Activated CD4-positive, alpha-beta T cell treated with anti-CD3 and anti-CD28 coated beads, Interleukin-2, amount 50 U/mL, for 16 hours (primary cell): ENCODE measurements around the gene NT5C.
"Not testable (repeated sequence)": the region's sequence is repeated elsewhere in the genome, so short reads cannot be mapped to it uniquely, and the experiment has no call there.

Experiments used
- DNase-seq: peaks from one replicate; pipeline ENCODE4 v3.0.0-alpha.2; 2020

Gene NT5C

DNA sequence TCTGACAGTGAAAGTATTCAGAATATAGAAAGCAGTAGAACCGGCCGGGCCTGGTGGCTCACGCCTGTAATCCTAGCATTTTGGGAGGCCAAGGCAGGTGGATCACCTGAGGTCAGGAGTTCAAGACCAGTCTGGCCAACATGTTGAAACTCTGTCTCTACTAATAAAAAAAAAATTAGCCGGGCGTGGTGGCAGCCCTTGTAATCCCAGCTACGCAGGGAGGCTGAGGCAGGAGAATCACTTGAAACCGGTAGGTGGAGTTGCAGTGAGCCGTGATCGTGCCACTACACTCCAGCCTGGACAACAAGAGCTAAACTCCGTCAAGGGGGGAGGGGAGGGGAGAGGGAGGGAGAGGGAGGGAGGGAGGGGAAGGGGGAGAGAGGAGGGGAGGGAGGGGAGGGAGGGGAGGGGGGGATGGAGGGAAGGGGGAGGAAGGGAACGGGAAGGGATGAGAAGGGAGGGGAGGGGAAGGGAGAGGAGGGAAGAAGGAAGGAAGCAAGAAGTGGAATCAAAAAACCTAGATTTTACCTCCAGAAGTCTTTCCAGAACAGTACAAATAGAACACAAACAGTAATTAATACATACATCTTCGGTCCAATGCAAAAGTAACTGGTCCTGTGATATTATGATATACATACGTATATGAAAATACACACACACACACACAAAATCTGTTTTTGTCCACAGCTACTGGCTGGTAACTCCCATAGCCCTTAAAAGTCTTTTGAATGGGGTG is 10.9 kb upstream of the NT5C start:
- DNase-seq = no peak

DNA sequence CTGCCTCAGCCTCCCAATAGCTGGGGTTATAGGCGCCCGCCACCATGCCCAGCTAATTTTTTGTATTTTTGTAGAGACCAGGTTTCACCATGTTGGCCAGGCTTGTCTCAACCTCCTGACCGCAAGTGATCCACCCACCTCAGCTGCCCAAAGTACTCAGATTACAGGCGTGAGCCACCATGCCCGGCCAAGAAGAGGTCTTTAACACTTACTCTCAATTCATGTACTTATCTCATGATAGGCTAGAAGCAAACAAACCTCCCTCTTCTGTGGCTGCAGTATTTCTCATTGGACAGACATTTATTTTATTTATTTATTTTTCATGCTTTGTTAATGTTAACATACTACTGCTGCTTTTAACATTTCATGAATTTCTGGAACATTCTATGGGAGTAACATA is 7.0 kb upstream of the NT5C start:
- DNase-seq = no peak

DNA sequence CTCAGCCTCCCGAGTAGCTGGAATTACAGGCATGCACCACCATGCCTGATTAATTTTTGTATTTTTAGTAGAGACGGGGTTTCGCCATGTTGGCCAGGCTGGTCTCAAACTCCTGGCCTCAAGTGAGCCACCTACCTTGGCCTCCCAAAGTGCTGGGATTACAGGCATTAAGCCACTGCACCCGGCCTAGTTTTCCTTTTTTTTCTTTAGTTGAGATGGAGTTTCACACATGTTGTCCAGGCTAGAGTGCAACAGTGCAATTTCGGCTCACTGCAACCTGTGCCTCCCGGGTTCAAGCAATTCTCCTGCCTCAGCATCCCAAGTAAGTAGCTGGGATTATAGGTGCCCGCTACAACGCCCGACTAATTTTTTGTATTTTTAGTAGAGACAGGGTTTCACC is 6.2 kb upstream of the NT5C start:
- DNase-seq = not testable (repeated sequence)

DNA sequence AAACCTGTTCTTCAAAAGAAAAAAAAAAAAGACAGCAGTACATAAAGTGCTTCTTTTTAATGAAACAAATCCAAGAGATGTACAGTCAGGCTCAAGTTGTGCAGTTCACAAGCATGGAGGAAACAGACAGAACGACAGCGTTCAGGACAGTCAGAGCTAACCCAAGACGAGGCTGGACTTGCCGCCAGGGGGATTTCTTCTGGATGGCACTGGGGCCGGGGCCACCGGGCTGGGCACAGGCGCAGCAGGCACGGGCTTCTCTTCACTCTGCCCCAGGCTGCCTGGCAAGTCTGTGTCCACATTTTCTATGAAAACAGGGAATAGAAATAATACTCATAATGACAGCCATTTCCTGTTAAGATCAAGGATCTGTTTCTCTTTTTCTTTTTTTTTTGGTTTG is 4.4 kb upstream of the NT5C start:
- no peak for DNase-seq

DNA sequence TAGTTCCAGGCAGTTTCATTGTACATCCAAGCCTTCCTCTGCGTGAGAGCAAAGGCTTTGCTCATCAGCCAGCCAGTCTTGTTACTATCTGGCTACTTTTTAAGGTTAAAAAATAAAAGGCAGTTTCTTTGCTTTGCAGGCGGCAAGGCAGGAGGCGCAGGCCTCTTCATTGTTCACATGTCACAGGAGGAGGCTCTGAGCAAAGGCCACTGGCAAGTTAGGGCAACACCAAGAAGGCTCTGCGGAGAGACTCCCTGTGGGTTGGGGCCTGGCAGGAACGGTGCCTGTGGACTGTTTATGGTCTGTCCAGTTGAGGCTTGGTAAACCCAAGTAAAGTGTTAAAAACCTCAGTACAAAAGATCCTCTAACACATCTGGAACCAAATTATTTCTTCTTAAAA is 3.9 kb upstream of the NT5C start:
- no peak for DNase-seq

DNA sequence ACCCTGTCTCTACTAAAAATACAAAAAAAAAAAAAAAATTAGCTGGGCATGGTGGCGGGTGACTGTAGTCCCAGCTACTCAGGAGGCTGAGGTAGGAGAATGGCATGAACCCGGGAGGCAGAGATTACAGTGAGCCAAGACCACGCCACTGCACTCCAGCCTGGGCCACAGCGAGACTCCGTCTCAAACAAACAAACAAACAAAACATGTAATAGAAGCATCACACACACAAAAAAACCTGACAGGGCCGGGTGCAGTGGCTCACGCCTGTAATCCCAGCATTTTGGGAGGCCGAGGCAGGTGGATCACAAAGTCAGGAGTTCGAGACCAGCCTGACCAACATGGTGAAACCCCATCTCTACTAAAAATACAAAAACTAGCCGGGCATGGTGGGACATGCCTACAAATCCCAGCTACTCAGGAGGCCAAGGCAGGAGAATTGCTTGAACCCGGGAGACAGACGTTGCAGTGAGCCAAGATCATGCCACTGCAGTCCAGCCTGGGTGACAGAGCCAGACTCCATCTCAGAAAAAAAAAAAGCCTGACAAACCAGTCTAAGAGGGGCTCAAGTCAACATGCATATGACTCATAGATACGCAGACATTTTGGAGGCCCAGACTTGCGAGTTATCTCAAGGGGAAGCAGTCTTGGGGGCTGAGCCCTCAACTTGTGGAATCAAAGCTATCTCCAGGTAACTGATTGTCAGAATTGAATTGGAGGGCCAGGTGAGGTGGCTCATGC is 2.2 kb upstream of the NT5C start:
- not testable (repeated sequence) for DNase-seq

DNA sequence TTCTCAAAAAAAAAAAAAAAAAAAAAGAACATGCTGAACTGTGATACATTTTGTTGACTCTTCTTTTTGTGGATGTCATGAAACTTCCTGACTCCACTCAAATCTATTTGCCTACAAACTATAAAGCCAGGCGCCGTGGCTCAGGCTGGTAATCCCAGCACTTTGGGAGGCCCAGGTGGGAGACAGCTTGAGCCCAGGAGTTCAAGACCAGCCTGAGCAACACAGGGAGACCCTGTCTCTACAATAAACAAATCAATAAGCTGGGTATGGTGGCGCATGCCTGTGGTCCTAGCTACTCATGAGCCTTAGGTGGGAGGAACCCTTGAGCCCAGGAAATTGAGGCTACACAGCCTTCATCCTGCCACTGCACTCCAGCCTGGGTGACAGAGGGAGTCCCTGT is 1.5 kb upstream of the NT5C start:
- DNase-seq = no peak

DNA sequence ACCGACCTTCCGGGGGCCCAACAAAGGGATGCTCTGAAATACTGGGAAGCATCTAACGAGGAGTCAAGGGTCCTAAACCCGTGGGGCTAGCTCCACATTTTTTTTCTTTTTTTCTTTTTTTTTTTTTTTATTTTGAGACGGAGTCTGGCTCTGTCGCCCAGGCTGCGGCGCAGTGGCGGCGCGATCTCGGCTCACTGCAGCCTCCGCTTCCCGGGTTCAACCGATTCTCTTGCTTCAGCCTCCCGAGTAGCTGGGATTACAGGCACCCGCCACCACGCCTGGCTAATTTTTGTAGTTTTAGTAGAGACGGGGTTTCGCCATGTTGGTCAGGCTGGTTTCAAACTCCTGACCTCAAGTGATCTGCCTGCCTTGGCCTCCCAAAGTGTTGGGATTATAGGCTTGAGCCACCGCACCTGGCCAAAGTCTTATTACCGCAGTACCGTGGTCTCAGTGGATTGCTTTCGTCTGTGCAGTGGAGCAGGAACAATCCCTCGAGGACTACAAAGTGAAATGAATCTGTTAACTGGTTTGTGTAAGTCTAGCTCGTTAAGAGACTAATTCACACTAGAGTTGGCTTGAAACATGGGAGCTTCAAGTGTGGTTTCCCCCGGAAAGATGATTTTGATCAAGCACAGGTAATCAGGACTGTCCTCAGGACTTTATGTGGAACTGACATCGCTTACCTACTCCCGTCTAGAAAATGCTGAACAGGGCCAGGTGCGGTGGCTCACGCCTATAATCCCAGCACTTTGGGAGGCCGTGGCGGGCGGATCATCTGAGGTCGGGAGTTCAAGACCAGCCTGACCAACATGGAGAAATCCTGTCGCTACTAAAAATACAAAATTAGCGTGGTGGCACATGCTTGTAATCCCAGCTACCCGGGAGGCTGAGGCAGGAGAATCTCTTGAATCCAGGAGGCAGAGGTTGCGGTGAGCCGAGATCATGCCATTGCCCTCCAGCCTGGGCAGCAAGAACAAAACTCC is 767 bp upstream of the NT5C start:
- not testable (repeated sequence) for DNase-seq

DNA sequence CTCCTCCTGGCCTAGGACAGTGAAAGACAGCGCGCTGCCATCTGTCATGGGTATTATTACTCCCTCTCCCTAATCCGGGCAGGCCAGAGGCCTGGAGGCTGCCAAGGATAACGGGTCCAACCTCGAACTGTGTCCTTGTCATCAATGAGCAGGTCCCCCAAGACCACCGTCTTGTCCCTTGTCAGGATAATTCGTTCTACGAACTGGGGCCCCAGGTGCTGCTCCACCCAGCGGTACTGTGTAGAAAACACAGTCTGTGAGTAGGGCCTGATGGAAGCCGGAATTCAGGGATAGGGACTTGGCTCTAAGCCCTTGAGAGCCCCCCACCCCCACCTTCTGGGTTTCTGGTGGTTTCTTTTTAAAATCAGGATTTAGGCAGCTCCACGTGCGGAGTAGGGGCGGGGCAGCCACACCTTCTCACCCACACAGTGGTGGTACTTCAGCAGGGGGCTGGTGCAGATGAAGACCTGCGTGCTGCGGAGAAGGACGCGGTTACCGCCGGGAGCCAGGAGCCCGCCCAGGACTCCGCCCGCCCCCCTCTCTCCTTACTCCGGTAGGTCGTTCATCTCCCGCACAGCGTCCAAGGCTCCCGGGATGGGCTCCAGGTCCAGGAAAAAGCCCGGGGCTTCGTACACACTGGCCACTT is 787 bp downstream of the NT5C start:
- DNase-seq = peak; percentile 58

DNA sequence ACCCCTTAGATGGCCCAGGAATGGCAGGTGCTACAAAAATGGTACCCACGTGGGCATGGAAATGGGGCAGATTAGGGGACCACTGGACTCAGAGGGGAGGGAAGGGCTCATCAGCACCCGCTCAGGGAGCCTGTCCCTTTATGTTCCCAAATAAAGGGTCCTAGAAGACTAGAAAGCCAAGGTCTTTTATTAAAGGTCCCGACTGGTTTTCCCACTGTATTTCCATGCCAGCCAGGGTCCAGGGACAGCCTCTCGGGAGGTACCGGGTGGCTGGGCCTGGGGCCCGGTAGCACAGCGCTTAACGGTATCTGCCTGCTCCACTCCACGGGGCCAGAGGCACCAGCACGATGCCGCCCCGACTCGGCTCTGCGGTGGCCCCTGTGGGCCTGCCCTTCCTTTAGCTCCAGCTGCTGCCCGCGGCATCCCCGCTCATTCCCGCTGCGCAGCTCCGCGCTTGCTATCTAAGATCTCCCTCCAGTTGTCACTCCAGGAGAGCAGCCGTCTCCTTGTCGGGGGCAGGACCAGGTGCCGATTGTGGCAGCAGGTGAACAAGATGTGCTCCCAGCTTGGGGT is 1.4 kb downstream of the NT5C start:
- no peak for DNase-seq

DNA sequence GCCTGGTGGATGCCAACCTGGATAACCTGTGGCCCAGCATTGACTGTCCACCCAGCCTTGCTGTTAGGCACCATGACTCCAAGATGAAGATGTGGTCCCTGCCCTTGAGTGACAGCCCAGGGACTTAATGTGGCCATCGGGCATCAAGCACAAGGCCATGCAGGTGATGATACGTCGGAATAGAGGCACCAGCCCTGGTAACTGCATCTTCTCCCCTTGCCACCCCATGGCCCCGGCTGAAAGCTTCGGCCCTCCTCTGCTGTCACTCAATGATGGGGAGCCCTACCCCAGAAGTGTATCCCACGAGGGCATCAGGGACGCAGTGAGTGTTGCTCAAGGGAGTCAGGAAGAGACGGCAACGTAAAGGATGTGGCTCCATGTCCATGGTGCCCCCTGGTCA is 2.0 kb downstream of the NT5C start:
- DNase-seq = no peak

DNA sequence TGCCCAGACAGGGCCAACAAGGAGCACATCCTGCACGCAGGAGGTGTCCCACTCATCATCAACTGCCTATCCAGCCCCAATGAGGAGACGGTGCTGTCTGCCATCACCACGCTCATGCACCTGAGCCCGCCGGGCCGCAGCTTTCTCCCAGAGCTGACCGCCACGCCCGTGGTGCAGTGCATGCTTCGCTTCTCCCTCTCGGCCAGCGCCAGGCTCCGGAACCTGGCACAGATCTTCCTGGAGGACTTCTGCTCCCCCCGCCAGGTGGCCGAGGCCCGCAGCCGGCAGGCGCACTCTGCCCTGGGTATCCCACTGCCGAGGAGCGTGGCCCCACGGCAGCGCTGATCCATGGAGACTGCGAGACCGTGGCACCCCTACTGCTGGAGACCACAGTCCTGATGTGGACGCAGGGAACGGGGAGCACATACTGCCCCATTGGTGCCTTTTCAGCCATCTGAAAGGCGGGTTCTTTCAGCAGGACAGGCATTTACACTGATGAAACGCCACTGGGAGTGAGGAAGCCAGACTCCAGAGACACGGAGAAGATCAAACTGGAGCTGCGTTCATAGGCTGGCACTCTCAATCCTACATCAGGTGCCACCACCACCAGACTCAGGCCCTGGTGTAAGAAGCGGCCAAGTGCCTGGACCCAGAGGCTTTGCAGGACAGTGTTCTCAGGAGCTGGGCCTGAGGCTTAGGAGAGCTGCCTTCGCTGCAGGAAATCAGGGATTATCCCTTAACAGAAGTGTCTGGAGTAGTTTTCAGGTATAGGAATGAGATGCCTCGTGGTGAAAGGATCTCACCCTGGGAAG is 2.6 kb downstream of the NT5C start:
- DNase-seq = no peak

DNA sequence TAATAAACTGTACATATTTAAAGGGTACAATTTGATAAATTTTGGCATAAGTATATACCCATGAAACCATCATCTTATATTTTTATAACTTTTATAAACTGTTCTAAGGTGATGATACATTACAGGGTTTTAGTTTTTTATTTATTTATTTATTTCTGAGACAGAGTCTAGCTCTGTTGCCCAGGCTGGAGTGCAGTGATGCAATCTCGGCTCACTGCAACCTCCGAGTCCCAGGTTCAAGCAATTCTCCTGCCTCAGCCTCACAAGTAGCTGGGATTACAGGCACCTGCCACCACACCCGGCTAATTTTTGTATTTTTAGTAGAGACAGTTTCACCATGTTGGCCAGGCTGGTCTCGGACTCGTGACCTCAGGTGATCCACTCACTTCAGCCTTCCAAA is 3.6 kb downstream of the NT5C start:
- DNase-seq = not testable (repeated sequence)

DNA sequence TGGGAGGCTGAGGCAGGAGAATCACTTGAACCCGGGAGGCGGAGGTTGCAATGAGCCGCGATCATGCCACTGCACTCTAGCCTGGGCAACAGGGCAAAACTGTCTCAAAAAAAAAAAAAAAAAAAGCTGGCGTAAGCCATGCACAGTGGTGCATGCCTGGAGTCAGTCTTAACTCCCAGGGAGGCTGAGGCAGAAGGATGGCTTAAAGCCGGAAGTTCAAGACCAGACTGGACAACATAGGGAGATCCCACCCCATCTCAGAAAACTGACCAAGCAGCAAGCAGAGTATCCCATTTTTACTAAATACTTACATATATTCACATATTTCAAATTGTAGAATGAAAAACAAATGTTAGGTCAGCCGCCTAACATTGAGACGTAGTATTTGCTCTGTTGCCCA is 4.6 kb downstream of the NT5C start:
- DNase-seq = no peak

DNA sequence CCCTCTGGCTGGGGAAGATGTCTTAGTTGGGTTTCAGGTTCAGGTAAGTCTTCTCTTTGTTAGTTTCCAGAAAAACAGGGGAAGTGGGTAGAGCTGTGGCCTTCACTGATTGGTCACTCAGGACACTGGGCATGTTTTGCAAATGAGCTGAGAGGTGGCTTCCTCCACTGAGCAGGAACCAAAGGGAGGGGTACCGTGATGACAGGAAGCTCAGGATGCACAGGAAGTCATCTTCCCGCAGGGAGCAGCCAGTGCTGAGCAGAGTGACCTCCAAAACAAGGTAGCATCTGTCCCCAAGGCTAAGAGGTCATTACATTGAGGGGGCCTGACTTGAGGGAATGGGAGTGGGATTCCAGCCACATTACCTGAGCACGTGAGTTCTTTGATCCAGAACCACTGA is 5.6 kb downstream of the NT5C start:
- DNase-seq = peak; percentile 29

DNA sequence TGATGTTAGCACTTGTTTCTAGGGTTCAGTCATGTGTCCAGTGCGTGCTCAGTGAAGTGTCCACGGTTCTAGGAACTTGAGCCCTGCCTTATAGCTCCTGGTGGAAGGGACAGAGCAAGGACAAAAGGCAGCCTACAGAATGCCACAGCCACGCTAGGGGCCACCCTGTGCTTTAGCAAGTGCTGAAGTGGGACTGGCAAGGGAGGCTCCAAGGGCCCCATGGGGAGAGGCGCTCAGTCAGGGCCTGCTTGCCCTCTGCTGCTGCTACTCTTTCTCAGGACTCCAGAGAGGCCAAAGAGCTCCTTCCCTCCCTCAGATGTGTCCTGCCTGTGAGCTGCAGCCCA is 6.8 kb downstream of the NT5C start:
- DNase-seq = no peak

DNA sequence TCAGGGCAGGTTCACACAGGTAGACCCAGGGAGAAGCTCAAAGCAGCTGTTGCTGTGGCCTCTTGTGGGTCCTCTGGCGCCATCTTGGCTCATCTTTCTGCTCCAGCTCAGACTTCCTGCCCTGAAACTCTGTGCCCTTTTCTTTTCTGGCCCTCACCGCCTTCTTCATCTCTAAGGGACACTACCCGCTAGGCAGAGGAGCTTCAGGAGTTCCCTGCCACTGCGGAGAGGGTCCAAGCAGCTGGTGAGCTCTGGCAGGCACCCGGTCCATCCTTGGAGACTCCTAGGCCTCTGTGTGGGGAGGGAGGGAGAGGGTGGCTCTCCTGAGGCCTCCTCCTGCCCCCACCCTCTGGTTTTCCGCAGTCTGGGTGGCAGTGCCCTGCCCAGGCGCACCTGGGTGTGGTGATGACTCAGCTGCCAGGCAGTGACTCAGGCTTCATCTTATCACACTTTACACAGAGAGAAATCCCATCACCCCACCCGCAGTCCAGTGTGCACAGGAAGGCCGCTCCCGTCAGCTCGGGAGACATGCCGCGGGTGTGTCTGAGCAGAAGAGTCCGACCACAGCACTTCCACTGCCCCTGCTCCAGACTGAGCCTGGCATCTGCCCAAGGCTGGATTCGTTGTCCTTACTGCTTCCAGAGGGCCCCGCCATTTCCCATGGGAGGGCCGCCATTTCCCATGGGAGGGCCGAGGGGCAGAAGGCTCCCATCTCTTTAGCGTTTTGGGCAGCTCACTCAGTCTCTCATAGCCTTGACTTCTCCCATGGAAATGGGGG is 7.3 kb downstream of the NT5C start:
- peak; percentile 87 for DNase-seq

DNA sequence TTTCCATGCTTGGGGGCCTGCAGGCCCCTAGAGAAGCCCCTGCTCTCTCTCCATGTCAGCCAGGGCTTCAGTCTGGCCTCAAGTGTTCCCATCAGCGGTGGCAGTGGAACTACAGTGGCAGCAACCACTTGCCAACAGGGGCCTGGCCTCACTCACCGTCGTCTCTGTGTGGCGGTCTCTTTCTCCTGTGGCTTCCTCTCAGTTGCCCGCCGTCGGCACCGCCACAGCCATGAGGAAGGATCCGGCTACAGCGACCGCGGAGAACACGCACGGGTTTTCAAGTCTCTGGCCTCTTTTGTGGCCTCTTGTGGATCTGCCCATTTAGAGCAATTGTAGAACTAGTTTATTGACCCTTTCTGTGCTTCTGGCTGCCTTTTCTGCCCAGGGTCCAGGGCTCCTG is 13.2 kb downstream of the NT5C start:
- no peak for DNase-seq

DNA sequence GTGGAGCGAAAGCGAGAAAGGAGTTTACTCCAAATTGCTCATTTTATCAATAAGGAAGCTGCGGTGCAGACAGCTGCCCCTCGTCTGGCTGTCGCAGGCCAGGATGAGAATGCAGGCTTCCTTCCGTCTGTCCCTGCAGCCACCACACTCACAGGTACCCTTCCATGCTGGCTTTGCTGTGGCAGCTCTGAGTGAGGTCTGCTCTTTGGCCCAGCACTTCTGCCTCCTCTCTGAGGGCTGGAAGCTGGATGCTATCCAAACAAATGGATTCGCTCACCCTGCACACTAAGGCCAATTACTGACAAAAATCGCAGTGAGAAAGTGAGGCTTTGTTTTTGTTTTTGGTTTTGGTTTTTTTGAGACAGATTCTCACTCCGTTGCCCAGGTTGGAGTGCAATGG is 14.8 kb downstream of the NT5C start:
- DNase-seq = no peak

DNA sequence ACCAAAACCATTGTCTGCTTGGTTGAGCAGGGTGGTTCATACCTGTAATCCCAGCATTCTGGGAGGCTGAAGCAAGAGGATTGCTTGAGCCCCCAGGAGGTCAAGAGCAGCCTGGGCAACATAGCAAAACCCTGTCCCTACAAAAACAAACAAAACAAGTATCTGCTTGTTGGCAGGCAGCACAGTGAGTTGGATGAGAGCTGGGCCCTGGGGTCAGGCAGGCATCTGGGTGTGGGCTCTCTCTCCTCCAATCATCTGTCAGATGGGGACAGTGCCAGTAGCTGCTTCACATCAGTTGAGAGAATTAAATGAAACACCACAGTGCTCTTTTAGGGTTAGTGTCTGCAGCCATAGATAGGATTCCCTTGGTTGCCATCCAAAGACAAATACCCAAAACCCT is 16.0 kb downstream of the NT5C start:
- DNase-seq = no peak
